NCI-H345 treated with DMSO at 0.1 percent for 48 hours (cell line): ENCODE results near the gene PCSK6.
"Not testable (repeated sequence)": the region's sequence is repeated elsewhere in the genome, so short reads cannot be mapped to it uniquely, and the experiment has no call there.

Source experiments
- DNase-seq: peaks from one replicate; lab custom pipeline; 2025; ENCODE audit not compliant: unreplicated experiment; lab: John Stamatoyannopoulos, UW

The PCSK6 gene

GRCh38 chr15:101288905-101289513, 200.5 kb downstream of the PCSK6 start:
- no peak for DNase-seq

GRCh38 chr15:101287342-101287741, 202.2 kb downstream of the PCSK6 start:
- not testable (repeated sequence) for DNase-seq

DNA sequence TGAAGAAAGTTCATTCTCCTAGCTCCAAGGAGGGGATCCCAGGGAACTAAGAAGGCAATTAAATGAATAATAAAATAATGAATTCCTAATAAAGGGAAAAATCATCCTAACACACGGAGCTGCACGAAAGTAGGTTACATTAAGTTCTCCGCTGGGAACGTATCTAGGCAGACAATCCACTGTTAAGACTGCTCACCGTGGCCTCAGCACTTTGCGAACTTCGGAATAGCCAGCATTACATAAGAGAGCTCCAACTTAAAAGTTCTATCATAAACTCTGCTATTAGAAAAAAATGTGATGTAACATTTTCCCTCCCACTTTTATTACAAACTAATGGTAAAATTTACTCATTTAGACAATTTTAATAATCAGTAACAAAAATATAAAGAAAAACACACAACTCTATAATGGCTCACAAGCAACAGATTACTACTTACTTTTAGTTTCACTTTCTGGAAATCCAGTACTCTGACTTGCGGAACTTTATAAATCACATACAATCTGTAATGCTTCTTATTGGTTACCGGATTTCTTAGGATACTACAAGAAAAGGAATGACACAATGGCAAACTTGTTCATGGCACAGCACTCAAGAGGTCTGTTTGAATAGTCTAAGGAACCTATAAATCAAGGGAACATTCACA, 202.9 kb downstream of the PCSK6 start:
- no peak for DNase-seq

DNA sequence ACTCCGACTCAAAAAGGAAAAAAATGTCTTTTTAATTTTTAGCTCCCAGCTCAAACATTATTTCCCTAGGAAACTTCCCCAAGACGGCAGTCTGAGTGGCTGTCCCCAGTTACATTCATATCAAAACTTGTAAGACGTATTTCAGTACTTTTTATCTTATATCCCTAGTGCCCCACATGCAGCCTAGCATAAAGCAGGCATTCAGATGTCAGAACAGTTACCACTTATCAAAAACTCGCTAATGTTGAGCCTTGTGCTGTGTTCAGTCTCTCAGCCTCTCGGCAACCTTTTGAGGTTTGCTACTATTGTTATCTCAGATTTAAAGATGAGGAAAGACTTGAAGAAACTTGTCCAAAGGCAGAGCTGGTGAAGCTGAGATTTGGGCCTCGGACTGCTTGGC, 205.6 kb downstream of the PCSK6 start:
- no peak for DNase-seq

DNA sequence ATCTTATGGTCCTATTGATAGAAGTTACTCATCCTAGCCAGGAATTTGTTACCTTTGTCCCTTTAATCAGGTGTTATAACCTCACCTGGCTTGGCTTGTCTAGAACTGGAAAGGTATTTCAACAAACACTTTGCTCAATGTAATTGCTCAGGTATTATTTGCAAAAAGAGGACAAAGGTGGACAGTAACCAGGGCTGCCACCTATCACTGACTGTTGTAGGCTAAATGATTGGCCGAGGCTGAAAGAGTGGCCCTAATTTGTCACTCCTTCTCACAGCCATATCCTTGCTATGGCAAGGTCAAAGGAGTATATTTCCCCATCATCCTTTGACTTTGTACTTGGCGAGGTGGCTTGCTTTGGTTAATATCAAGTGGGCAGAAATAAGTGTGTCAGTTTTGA, 209.5 kb downstream of the PCSK6 start:
- no peak for DNase-seq

GRCh38 chr15:101277943-101278564, 211.5 kb downstream of the PCSK6 start:
- DNase-seq, result no peak

DNA sequence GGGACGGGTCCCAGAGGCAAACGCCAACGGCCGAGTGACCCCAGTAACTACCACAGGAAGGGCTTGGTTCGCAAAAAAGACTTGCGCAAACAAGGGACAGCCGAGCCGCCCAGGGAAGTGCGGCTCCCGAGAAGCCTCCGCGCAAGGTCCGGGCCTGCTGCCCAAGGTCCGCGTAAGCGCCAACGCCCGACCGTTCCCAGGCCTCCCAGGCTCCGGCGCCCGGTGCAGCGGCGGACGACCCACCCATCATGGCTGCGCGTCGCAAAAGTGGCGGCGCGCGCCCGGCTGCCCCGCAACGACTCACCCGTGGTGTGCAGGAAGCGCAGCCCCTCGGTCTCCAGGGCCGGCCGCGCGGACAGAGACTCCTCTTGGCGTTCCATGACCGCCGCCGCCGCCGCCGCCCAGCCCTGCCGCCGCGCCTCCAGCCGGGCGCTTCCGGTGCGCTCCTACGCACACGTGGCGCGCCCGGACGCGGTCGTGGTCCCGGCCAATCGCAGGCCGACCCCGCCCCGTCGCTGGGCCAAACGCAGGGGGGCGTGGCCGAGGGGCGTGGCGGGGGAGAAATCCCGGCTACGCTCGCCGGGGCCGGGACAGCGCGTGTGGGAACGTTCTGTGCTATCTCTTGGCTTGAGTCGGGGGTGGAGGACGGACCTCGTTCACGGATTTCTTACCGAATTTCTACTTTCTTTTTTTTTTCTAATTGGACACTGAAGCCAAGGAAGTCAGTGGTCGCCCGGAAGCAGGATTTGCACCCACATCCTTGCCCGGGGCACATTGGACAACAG, 212.3 kb downstream of the PCSK6 start, which contains the start of gene SELENOS:
TSS of gene SELENOS (minus strand) at position 448 of the 785 bp plus-strand sequence. CDS start at position 380, 68 bp downstream.
- DNase-seq, result peak; percentile 58

DNA sequence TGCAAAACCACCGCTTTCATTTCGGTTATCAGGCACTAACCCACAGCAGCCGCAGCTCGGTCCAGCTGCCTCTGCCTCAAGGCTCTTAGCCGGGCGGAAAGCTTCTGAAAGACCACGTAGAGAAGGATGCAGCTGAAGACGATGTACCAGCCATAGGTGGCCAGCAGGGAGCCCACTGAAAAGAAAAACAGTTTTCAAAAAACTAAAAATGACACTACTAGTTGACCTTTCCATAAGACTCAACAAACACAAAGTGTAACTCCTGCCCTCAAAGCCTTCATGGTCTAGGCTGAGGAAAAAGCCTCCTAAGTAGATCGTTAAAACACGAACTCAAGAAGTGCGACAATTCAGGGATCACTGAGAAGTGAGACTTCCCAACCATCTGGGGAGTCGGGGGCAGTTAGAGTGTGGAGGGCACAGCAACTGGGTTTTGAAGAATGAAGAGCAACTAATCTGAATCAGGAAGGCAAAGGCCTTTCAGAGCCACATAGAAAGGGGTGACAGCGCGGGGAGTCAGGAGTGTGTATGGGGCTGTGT, 212.9 kb downstream of the PCSK6 start:
- no peak for DNase-seq

DNA sequence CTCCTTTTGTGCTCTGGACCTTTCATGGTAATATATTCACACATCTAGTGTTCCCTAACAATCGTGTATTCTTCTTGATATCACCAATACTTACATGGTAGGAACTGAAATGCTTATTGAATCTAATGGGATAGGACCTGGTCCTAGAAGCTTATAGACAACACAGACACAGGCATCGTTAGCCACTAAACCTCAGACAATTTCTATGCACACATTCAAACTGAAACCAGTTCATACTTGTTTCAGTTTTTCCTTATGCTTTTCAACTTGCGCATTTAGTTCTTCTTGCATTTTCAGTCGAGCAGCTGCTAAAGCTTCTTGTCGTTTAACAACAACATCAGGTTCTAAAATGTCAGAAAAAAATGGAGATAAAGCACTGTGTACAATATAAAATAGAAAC, 214.5 kb downstream of the PCSK6 start:
- no peak for DNase-seq

DNA sequence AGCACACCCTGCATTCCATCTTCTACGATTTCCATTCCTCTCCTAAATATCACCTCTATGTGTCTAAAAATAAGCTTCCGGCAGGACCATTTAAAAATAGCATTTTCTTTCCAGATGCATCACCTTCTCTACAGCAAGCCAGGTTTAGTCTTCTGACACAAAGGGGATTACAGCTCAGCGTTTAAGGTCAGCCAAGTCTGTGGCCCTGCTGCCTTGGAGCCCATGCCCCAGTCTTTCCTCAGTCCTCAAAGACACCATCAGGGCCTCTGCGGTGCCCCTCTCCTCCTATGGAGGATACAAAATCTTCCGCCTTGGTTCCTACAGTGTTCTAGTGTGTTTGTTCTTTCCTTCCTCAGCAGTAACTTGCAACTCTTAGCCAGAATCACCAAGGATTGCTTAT, 216.0 kb downstream of the PCSK6 start:
- no peak for DNase-seq

DNA sequence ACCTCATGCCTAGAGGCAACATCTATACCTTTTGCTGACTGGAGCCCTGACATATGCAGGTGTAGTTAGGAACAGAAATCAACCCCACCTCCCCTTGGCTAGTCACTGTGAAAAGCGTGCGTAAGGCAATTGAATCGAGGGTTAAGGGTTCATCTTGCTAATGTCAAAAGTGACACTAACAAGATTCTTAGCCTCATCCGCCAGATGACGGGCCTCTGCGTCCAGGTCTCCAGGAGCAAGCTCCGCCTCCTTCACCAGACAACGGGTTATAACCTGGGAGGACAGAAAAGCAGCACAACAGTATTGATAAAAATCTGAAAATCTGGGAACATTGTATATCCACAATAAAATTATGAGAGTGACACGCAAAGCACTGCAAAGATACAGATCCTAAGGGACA, 216.9 kb downstream of the PCSK6 start:
- no peak for DNase-seq

DNA sequence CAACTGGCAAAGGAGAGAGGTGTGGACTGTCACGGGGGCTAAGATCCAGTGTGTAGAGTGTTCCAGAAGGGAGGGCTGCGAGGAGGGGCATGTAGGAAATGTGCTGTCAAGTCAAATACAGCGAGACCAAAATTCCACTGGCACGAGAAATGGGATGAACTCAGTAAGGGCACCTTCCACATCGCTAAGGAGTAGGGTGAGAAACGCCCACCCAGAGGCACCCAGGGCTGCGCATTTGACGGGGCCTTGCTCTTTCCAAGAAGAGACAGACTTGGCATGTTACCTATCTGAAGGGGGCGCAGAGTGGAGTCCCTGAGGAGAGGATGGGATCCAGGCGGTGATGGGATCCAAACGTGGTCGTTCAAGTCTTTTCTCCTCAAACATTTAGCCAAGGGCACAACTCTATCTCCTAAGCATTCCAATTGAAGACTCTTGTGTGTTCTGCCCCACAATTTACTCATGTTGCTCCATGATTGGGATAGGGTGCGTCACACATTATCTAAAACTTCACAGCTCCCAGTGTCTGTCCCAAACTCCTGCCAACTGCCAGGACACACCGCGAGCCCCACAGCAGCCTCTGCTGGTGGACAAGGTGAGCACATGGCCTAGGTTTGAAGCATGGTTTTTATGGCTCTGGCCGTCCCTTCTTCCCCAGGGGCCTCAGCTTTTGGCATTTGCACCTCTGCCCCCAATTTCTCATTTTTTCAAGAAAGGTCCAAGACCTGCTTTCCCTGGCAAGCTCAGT, 219.9 kb downstream of the PCSK6 start:
- no peak for DNase-seq

- no peak for DNase-seq
Measured at GRCh38 chr15:101267320-101268104, 222.0 kb downstream of the PCSK6 start.

DNA sequence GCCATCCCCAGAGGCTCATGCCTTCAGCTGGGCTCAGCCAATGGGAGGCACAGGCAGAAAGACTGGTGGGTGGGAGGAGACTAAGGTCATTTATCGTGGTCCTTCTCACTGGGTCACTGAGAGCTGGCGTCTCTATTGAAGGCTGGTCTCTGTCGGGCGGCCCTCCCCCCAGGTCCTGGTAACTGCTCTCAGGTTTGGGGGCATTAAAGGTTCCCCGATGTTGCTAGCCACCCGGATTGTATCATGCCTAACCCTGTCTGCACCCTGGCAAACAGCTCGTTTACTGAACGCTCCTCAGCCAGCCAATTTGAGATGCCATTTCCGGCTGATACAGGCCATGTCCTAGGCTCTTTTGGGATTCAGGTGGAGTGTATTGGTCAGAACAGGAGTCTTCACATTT, 222.7 kb downstream of the PCSK6 start:
- DNase-seq, result no peak

- no peak for DNase-seq
Measured at GRCh38 chr15:101266034-101266433, 223.5 kb downstream of the PCSK6 start.

DNA sequence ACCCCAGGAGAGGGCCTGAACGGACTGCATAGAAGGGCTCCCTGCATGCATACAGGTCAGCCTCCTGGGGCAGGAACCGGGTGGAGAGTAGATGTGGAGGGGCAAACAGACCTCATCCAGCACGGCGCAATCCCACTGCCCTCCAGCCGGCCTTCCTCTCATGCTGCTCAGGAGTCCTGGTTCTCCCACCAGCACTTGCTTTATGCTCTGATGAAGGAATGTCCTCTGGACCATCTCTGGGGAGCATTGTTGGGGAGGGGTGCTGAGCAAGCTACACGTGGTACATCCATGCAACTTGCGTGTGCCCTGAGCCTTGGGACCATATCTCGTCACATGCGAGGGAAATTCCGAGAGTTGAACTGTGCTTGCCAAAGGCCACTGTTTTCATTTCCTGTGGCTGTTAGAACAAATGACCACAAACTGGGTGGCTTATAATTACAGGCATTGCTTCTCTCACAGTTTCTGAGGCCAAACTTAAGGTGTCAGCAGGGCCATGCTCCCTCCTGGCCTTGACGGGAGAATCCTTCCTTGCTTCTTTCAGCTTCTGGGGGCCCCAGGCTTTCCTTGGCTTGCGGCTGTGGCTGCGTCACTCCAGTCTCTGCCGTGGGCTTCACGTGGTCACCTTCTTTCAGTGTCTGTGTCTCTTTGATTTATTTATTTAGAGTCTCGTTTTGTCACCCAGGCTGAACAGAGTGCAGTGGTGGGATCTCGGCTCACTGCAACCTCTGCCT, 224.4 kb downstream of the PCSK6 start:
- DNase-seq, result no peak

GRCh38 chr15:101264011-101264410, 225.5 kb downstream of the PCSK6 start:
- DNase-seq, result no peak

DNA sequence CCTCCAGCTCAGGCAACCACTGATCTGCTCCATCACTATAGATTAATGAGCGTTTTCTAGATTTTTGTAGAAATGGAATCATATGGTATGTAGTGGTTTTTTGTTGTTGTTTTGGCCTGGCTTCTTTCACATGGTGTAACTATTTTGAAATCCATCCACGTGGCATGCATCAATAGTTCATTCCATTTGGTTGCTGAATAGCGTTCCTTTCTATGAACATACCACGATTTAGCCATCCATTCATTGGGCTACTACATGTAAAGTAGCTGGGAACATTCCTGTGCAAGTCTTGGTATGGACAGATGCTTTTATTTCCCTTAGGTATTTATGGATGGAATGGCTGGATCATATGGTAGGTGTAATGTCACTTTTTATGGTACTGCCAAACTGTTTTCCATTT, 227.0 kb downstream of the PCSK6 start:
- DNase-seq, result no peak
